HG03064 (cell line): ENCODE measurements around the gene BTBD9.
"Not testable (repeated sequence)": the region's sequence is repeated elsewhere in the genome, so short reads cannot be mapped to it uniquely, and the experiment has no call there.

Experiments
- ATAC-seq: cut with Tn5 transposase; IDR thresholded peaks from one replicate; pipeline ENCODE4 v1.9.1; 2021; ENCODE audit warnings: low read depth; ENCODE audit not compliant: unreplicated experiment

The BTBD9 gene

DNA sequence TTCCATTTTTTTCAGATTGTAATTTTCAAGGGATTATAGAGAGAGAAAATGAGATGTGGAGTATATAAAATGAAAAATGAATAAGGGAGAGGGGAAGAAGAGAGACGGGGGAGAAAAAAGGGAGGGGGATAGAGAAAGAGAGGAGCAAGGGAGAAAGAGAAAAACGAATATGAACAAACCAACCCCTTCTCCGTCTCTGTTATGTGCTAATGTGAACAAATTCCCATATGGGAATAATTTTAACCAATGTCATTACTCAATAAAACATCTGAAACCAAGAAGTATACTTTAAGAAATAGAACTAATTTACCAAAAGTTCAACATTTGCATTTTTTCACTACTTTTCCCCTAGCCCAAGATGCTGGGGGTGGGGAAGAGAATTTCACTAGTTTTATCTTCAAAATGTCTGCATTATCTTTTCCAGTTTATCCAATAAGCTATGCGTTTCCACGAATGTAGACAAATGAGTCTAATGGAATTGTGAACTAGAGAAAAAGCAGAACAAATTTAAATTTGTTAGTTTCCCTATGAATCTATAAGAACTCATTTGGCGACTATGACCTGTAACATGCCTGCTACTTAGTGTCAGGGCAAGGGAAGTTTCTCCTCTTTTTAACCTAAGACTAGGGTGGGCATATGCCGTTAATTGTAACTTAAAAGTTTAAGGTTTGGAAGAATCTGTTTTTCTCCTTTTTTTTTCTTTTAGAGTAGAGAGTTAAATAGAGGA lies 286.3 kb downstream of the BTBD9 start:
- ATAC-seq: no peak

DNA sequence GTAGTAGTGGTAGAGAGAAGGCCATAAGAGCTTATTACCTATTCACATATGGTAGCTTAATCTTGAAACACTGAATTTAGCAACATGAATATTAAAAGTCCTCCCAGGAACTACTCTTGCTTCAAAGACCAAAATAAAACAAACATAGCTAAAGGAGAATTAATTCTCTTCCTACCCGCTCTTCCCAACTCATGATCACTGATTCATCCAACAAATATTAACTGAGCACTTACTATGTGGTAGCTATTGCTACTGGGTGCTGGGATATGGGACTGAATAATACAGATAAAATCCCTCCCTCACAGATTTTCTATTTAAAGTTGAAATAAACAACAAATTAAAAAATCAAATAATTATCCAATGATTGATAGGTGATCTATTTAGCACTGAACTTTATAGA lies 287.1 kb downstream of the BTBD9 start:
- no peak for ATAC-seq

DNA sequence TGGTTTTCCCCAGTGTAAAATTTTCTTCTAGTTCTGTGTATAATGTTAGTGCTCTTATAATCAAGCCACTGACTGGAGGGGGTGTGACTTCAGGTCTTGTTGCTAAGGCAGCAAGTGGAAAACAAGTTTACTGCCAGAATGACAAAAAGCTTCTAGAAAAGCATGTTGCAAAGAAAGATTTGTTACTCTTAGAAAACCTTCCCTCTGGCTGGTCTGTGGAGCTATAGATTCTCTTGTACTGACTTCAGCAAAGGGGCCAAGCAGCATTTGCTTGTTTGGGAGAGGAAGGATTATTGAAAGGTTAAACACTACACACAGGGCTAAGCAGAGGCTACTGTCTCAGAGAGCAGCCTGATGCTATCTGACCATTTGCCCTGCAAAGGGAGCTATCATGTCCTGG lies 288.8 kb downstream of the BTBD9 start:
- ATAC-seq: no peak

DNA sequence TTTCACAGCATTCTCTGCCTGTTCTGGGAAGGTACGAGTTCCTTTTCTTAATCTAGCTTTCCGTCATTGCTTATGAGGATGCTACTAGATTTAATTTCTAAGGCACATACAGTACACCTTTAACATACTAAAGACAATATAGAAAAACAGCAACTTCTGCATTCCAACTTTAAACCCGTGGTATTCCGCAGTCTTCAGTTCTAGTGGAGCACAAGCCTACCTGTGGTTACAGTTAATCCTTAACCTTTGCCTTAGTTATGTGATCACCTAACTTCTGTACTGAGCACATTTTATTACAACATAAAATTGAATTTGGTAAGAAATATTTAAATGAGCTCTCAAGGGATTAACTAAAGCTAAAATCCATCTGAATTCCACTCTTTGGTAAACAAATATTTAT lies 289.5 kb downstream of the BTBD9 start:
- no peak for ATAC-seq

DNA sequence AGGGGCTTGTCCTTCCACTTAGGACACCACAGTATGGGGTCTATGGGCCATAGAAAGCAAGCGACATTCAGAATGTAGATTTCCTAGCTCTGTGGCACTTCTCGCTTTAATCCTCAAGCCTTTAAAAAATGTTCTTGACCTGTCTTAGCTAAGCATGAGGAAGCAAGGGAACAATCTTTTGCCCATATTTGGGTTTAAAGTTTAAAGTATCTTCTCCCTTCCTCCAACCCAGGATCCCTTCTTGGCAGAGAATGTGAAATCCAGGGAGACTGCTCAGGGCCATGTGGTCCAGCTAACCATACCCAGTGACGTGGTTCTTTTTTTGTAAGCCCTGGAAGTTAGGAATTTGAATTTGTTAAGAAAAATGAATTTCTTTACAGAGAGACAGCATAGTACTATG lies 289.9 kb downstream of the BTBD9 start:
- no peak for ATAC-seq

DNA sequence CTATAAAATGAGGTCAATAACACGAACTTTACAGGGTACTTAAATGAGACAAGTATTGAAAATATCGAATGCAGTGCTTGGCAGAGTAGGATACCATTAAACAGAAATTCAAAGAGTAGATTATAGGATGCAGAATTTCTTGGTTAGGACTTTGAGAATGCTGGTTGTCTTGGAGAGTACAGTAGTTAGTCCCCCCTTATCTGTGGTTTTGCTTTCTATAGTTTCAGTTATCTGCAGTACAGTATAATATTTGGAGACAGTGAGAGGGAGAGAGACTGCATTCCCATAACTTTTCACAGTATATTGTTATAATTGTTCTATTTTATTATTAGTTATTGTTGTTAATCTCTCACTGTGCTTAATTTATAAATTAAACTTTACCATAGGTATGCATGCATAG lies 290.5 kb downstream of the BTBD9 start:
- ATAC-seq: no peak

DNA sequence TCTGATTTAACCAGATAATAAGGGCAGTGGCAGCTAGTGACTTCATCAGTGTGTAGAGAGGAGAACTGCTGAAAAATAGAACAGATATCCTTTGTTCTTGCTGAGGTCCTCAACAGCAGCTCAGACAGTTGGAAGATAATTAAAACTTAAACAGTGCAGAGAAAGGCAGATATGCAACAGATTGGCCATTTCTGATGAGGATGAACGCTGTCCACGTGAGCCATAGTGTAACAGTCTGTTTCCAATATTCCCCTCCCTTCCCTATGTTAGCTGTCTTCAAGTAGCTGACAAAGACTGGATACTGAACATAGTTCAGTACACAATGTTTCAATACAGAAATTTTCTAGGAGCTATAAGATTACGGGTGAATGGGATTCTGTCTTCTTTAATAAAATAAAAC lies 291.4 kb downstream of the BTBD9 start:
- no peak for ATAC-seq

DNA sequence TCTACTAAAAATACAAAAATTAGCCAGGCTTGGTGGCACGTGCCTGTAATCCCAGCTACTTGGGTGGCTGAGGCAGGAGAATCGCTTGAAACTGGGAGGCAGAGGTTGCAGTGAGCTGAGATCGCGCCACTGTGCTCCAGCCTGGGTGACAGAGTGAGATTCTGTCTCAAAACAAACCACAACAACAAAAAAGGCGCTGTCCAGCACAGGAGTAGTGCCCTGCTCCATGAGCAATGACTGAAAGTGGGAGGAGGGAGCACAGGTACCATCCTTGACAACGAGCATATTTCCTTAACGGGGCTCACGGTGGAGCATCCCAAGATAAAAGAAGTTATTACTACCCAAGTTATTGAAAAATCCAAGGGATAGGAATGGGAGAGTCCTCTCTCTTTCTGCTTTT lies 291.9 kb downstream of the BTBD9 start:
- ATAC-seq: not testable (repeated sequence)

DNA sequence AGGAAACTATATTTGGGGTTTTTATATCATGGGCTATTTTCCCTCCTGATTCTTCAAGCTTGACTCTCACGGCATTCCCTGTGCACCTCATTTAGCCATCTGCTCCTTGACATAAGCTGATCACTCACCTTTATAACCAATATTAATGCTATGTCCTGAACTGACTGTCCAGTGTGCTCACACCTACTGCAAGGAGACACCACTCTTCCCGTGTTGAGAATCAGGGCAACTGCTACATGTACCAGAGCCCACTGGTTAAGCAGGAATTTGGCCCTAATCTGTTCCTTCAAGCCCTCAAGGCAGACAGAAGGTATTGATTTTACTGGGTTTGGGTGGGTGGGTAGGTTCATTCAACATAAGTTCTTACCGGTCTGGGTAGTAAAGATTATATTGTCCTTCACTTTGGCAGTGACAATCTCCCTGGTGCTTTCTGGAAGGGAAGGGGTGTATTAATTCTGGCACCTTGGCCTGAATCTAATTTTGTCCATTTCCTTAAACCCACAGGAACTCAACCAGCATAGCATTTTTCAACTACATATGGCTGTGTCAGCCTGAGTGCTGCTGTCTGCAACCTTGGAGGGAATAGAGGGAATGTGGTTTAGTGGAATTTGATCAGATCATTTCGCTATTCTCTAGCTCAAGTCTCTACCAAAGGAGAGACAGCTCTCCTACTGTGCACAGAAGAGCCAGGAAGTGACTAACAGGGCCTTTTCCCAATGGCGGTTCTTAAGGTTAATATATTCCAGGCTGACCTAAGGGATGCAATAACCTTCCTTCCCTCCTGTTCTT lies 293.2 kb downstream of the BTBD9 start:
- ATAC-seq: no peak

DNA sequence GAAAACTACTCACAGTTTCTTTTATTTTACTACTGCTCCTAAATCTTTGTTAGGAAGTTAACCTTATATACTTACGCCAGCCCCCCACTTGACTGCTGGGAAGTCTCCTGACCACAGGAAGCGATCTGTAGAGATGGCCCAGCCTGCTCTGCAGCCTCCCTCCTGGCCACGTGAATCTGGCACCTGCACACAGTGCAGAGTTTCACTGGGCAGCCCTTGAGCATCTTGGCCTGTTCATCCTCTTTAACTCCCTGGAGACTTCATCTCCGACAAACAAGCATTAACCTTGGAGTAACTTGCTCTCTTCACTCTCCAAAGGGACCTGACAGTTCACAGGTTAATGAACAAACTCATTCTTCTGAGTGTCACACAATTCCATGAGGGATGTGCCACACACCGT lies 294.1 kb downstream of the BTBD9 start:
- no peak for ATAC-seq

DNA sequence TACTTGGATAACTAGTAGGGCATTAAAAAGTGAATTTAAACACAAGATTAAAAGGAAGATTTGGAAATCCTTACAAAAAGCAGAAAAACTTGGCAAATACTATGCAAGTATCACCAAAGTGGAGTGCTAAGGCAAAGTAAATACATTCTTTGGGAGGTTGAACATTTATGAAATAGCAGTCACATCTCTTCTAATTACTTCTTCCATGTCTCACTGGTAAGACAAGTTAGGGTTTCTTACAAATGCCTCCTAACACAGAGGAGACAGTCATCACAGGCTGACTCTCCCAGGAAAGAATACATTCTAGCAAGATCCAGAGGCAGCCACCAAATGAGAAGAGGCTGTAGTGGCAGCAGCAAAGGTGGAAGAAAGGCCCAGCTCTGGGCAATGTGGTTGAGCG lies 298.2 kb downstream of the BTBD9 start:
- no peak for ATAC-seq

DNA sequence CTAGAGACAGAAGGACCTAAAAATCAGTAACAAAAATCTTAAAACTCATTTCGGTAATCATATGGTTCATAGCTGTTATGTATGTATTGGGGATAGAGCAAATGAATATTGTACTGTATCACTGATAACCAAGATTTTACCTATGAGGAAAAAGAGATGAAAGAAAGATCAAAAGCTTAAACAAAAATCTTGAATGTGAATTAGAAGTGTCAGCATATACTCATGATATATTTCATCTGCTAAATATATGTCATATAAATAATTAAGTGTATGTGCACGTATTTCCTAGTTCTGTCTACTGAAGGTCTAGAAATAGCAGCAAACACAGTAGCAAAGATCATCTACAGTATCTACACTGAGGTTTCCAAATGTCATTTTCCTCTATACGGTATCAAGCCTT lies 299.8 kb downstream of the BTBD9 start:
- ATAC-seq: no peak

DNA sequence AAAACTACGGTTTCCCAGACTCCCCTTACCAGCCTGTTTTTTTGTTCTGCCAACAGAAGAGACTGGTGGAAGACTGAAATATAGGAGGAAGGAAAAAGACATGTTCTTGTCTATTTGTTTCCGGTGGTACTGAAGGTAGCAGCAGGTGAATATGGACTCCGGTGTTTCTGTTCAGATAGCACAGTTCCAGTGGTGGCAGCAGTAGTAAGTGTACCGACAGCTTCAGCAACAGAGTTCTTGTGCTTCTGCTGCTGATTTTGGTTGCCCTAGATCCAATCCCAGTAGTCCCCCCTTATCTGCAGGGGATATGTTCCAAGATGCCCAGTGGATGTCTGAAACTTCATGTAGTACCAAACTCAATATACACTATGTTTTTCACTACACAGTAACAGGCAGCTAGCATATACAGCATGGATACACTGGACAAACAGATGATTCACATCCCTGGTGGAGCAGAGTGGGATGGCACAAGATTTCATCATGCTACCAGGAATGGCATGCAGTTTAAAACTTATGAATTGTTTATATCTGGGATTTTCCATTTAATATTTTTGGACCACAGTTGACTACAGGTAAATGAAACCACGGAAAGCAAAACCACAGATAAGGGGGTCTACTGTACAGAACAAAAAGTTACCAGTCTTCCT lies 301.8 kb downstream of the BTBD9 start:
- ATAC-seq: no peak

DNA sequence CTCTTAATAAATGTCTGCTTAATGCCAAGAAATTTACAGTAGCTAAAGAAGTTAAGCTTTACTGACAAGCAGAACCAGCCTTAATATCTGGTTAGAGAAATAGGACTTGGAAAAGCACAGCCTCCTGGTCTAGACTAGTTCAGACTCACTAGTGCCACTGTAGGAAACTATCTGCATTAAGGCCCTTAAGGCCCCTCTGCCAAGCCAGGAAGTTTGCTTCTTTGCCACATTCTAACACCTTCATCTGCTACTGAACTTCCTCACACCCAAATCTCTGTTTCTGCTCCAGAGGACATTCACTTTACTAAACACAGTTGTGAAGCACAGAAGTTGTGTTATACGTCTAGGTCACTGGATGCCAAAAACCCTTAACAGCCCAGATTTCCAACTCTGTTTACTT lies 302.8 kb downstream of the BTBD9 start:
- no peak for ATAC-seq

DNA sequence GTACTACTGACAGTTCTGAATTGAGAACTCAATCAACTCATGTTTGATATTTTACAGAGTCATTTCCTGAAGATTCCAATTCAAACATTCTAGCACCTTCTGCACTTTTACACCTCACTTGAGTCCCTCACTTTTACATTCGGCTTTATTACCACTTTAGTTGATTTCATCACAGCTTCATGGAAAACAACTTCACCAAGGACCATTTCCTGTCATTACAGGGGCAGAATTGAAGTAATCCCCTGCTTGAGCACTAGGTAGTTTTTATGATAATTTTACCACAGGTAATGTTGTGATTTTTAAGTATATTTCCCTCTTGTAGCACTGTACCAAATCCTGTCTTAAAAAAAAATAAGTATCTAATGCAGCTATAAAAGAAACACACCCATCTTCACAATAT lies 312.9 kb downstream of the BTBD9 start:
- ATAC-seq: no peak

DNA sequence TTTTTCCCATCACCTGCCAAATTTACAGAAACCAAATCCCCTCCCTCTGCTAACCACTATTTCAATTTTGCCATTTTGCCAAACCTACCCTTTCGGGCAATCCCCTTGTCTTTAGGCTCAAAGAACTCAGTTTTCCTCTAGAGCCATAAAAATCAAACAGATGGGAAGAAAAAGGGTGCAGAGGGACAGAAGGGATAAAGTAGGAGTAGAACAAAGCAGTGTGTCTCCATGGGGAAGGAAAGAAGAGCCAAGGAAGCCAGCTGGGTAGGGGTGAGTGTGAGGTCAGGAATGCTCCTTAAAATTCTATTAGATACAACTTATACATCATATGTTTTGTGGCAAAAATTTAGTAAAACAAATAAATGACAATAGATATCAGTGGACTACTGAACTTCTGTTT lies 316.5 kb downstream of the BTBD9 start:
- no peak for ATAC-seq

DNA sequence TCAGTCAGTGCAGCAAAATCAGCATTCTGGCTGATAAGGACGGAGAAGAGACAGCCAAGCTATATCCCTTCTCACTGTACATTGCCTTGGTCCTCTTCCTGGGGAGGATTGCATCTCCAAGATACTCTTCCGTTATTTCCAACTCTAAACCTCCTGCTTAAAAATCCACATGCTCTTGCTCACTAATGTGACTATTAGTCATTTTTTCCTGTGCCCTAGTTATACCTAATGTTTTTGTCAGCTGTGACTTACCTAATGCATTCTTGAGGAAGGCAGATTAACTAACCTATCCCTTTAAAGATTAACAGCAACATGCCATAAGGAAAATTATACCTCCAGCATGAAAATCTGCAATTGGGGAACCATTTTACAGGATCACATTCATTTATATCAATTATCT lies 317.6 kb downstream of the BTBD9 start:
- no peak for ATAC-seq

DNA sequence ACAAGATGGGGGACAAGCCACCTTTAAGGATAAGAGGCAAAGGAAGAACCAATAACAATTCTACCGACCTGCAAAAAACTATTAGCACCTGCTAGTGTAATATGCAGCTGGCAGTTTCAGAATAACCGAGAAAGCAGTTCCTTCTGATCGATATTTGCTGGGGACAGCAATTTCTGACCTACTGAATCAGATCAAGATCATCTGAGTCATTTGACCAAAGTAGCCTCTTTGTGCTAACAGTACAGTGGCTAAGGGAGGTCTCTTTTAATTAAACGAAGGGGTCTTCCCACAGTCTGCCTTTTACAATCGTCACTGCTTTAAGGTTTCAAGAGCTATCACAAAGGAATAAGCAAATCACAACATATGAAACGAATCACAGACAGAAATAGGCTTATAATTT lies 318.9 kb downstream of the BTBD9 start:
- no peak for ATAC-seq

DNA sequence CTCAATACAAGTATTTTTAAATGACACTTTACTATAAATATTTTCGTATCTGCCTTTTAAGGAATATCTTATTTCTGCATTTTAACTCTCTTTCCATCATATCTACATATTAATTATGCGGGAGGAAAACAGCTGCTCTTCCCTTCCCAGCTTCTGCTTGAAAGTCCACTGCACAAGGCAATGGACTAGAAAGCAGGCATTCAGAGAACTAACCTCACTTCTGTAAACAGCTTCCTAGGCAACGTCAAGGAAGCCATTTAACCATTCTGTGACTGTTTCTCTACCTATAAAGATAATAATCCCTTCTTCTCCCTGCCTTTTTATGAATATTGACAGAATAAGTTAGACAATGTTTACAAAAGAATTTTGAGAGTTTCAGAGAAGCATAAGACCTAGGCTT lies 319.4 kb downstream of the BTBD9 start:
- ATAC-seq: no peak

DNA sequence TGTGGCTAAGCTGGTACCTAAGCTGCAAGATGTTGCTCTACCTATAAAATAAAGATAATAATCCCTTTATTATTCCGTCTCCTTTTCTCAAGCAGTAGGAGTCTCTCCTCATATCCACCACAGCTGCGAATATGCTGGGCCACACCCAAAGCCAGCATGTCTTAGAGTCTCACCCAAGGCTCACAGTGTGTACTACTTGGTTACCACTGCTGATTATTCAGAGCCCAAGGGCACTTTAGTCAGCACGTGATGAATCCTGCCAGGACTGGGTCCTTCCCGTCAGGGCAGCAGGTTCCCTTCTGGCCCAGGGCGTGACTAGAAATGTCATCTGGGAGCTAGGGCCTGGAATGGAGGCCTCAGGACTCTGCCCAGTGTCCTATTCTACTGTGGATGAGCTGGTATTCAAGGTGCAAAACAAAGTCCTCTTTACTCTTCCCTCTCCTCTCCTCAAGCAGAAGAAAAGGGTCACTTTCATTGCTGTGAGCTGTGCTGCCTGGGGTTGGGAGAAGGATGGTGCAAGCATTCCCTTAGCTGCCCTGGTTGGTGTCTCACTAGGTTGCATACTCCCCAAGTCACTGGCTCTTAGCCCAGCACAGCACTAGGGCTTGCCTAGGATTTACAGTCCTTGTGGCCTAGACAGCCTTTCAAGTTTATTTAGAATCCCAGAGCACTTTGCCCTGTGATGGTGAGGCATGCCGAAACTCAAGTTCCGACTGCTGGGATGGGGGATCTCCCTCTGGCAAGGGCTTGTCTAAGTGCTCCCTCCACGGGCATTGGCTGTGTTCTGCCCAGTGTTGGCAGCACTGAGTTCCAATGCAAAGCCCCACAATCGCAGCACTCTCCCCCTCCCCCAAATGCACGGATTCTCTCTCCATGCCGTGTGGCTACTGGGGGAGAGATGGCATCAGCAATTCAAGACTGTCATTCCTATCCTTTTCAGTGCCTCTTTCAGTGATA lies 320.2 kb downstream of the BTBD9 start:
- ATAC-seq: no peak
